GM19238 (cell line): ENCODE data around the gene FGD5.
"Not testable (repeated sequence)": the region's sequence is repeated elsewhere in the genome, so short reads cannot be mapped to it uniquely, and the experiment has no call there.

Experiments used
- DNase-seq: peaks from one replicate; pipeline ENCODE4 v3.0.0; 2011; ENCODE audit warnings: low spot score; ENCODE audit not compliant: insufficient read length

Gene FGD5

DNA sequence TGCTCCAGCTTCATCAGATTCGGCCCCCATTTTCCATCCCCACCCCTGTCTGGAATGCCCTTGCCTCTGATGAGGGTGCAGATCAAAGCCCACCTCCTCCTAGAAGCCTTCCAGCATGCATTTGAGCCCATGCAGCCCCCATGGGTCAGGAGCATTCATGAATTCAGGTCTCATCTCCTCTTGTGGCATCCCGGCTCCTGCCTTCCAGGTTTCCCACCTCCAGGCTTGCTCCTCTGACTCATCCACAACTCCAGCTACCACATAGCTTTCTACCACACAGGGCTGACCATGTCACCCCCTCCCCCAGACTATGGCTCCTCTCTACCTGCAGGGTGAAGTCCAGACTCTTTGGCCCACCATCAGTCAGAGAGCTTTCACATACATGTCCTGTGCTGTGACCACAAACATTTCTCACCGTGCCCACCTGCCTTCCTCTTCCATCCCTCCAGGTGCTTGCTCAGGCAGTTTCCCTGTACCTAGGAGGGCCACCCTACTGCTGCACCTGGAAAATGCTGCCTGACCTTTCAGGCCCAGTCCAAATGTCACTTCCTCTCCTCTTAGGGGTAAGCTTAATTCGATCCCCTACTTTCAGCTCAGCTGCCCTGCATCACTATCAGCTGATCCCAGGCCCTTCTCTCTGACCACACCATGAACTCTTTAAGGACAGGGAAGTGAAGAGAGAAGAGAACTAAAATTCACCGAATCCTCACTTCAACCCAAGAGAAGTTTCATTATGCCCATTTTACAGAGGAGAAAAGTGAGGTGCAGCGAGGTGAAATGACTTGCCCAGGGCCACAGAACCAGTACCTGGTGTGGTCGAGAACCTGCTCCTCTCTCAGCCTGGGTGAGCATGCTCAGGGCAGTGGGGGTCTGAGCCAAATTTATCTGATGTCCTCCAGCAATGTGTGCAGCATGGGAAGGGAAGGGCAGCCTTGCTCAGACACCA lies 13.7 kb upstream of the FGD5 start:
- no peak for DNase-seq

DNA sequence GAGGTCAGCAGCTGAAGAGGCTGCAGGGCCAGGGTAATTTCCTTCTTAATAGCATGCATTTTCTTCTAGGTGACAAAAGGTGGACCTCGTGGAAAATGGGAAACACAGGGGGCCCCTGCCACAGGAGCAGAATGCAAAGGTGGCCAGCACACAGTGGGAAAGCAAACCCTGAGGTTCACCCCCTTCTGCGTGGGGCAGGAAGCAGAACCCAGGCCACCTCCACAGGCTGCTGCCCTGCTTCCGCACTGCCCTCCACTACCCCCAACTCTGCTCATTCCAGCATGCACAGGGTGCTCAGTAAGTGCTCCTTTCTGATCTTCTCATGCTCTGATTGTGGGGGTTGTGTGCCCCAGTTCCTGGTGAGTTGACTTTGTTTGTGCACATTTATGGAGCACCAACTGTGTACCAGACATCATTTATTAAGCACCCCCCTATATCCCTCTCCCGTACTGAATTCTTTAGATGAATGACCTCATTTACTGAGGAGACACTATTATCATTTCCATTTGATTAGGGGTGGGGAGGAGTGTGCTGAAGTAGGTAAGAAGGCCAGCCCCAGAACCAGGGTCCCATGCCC lies 12.7 kb upstream of the FGD5 start:
- no peak for DNase-seq

DNA sequence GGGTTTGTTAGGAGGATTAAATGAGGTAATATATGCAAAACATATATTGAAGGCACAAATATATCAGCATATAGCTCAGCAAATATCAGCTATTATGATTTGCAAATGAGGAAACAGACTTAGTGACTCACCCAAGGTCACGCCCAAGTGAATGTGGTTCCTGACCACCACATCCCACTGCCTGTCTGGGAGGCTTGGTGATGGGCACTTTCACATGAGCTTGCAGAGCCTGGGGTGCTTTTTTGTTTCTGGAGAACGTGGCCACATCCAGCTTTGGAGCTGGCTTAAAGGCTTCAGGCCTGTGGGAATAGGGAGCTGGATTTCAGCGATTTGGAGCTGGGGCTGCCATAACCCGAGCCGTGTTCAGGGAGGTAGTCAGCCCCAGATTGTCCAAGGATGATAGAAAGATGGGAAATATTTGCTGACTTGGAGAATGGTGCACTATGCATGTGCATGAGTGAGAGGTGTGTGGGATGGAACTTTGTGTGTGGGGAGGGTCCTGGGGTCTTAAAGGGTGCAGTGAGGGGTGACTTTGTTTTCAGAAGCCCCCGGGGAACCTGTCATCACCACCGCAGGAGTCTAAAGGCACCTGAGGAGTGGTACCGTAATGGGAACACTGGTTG lies 12.0 kb upstream of the FGD5 start:
- no peak for DNase-seq

DNA sequence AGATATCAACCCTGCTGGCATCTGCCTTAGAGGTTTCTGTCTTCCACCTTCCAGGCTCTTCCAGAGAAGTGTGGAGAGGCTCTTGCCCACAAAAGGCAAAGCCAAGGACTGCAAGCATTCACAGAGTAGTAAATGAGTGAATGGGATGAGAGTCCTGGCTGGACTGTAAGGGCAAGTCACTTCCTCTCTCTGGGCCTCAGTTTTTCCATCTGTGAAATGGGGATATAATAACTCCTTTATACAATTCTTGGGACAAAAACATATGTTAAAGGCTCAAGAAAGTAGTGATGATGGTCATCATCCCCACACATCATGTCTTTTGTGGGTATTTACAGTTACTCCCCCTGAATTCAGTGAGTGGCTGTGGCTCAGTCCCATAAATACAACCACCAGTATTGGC lies 10.7 kb upstream of the FGD5 start:
- DNase-seq = no peak

DNA sequence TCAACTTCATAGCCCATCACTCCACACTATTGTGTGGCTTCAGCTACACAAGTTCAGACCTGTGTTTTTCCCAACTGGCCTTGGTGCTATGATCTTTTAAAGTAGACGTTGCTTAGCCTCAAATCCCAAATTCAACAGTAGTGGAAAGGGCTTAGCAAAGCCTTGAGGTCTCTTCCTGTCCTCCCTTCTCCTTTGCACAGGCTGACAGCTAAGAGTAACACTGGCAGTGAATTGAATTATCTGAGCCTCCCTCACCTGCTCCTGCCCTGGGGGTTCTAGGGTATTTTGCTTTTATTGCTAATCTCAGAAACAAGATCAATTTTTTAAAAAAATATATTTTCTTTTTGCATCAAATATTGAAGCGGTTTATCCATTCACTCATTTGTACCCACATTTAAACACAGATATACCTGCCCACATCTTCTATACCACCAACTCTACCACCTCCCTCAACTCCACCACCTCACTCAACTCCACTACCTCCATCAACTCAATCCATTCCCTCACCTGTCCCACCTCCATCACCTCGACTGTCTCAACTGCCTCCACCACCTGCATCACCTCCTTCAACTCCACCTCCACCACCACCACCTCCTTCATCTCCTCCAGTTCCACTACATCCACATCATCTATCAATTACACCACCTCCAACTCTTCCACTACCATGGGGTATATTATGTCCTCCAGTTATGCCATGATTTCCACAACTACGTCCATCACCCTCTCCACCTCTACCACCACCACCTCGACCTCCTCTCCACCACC lies 10.1 kb upstream of the FGD5 start:
- no peak for DNase-seq

DNA sequence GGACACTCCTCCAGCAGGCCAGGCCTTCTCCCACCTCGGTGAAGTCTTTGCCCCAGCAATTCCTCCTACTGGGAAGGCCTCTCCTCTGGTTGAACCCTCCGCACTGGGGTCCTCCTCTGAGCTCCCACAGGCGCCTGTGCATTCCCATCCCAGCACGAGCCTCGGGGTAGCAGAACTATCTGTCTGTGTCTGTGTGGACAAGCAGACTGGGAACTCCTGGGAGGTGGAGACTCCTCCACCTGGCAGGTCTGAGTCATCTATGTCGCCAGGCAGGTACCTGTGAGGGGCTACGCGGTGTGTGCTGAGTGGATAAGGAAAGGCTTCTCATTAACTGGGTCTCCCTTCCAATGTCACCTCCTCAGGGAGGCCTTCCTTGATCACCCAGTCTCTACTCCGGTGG lies 9.2 kb upstream of the FGD5 start:
- DNase-seq = not testable (repeated sequence)

DNA sequence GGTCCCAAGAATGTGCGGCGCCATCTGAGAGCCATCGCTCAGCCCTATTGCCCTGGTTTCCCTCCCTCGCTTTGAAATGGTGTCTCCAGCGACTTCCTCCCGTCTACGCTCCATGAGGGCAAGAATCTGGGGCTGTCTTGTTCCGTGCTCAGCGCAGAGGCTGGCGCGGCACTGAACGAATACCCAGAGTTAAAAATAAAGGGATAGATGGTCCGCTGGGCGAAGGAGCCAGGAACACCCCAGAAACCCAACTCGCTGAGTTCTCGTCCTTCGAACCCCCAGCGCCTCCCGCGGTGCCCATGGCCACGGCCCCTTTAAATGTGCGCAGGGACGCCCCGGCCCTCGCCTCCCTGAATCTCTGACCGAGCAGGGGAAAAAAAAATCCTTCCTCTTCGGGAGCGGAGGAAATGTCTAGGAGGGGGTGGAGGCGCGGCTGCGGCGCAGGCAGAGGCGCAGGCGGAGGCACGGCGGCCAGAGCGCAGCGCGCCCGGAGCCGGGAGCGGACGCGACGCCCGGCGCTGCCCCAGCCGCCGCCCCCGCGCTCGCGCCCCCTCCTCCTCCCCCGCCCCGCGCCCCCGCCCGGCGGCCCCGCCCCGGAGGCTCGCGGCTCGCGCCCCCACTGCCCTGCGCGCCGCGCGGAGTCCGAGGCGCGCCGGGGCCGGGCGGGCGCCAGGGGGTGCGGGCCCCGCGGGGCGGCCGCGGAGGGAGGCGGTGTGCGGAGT lies 8.5 kb upstream of the FGD5 start:
- DNase-seq = no peak

DNA sequence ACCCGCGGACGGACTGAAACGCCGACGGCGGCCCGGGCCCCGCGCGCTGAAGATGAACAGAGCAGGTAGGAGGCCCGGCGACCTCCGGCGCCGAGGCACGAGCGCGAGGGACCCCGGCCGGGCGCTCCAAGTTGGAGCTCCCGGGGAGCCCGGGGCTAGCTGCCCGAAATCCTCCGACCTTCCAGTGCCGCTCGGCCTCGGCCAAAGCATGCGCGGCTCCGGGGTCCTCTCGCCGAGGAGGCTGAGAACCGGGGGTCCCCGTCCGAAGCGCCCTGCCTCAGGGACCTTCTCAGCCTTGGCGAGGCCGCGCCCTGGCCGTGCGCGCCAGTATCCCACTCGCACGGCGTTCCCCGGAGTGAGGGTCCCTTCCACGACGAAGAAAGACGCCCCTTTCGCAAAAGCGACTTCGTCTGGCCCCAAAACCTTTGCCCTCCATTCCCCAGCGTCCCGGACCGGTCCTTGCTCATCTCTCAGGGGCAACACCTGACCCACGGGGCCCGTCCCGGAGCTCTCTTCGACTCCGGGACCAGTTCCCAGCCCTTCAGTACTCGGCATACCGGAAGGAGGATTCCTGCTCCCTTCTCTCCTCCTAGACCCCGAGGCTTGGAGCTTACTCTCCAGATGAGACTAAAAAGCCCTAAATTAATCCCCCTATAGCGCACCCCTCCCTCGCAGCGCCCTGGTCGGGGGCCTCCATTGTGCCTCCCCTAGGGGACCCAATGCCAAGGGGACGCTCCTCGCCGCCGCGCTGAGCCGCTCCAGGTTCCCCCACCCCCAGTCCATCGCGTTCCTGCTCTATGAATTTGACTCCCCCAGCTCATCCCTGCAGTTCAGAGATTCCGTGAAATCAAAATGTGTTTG lies 7.7 kb upstream of the FGD5 start:
- no peak for DNase-seq

DNA sequence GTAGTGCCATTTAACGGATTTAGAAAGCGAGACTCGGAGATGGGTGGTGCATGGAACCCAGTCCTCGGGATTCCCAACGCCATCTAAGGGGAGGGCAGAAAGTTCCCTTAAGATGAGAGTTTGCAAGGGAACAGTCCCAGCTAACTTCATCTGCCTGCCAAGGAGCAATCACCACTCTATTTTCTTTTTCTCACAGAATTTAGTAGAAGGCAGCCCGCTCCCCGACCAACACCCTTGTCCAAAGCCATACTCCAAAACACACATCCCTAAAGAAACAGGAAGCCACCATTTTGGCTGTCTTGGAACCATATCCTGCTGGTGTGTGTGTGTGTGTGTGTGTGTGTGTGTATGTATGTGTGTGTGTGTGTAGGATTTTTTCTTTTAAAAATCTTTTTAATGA lies 7.1 kb upstream of the FGD5 start:
- DNase-seq = no peak

DNA sequence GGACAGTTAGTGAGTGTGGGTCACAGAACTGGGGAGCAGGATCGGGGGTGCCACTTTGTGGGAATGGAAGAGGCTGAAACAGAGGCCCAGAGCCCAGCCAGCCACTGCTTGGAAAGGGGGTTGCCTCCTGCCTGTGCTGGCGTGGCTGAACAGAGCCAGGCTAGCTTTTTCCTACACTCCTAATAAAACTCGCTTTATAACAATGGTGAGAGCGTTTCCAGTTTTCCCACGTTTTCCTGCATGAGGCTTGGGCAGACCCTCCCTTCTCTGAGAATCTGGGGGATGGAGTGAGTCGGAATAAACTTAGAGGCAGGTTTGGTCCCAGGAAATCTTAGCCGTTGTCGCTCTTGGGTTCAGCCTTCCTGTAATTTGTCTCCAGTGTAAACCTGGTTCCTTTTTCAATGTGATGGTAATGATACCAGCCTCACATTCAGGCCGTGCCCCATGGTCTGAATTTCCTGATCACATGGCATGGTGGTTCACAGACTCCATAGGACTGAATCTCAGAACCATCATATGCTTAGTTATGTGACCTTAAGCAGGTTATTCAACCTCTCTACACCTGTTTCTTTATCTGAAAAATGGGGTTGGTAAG lies 6.5 kb upstream of the FGD5 start:
- no peak for DNase-seq

DNA sequence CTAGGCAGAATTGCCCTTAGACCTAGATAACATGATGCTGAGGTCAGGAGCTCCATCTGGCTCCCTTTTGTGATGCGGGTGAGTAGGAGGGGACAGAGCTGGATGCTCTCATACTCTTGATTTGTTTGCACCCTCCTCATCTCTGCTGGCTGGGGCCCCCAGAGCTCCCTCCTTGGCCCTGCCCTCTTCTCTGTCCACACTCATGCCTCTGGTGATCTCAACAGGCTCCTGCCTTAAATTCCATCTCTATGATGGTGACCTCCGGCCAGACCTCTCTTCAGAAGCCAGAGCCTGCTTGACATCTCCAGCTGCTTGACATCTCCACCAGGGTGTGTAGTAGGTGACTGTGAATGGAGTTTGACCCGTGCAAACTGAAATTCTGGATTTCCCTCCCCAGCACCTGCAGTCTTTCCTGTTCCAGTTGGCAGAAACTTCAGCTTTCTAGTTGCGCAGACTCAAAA lies 4.3 kb upstream of the FGD5 start:
- DNase-seq = no peak

DNA sequence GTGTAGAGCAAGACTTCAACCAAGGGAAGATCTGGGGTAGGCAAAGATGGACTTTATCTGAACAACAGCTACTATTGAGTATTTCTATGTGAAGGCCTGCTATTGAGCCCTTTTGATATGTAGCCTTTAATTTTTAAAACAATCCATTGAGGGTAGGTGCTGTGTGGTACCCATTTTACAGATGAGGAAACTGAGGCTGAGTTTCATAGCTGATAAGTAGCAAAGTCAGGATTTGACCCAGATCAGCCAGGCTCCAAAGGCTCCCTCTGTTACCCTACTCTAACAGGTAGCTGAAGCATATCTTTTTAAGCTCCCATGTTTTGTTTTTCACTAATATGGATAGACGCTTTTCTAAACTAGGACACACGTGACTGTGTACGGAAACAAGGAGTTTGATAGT lies 2.4 kb upstream of the FGD5 start:
- no peak for DNase-seq

DNA sequence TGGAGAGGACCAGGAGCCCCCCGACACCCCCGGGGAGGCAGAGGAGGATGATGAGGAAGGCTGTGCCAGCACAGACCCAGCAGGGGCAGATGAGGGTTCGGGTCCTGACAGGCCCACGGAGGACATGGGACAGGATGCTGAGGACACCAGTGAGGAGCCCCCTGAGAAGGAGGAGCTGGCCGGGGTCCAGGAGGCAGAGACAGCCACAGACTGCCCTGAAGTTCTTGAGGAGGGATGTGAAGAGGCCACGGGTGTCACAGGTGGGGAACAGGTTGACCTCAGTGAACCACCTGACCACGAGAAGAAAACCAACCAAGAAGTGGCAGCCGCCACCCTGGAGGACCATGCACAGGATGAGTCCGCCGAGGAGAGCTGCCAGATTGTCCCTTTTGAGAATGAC lies 909 bp downstream of the FGD5 start:
- DNase-seq = no peak

DNA sequence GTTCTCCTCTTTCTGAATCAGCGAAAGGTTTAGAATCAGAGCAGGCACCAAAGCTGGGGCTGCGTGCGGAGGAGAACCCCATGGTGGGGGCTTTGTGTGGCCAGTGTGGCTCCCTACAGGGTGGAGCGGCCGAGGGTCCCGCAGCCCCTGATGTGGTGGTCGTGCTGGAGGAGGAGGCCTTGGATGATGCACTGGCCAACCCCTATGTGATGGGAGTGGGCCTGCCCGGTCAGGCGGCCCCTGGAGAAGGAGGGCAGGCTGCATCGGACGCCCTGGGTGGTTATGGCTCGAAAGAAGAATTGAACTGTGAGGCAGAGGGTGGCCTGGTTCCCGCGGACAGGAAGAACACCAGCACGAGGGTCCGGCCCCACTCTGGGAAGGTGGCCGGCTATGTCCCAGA lies 1.4 kb downstream of the FGD5 start:
- DNase-seq = no peak

DNA sequence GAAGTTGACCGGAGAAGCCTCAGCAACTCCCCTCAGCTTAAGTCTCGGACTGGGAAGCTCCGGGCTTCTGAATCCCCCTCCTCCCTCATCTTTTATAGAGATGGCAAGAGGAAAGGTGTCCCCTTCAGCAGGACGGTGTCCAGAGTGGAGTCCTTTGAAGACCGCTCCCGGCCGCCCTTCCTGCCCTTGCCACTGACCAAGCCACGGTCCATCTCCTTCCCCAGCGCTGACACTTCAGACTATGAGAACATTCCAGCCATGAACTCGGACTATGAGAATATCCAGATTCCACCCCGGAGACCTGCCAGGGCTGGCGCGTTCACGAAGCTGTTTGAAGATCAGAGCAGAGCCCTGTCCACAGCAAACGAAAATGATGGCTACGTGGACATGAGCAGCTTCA lies 2.4 kb downstream of the FGD5 start:
- no peak for DNase-seq

DNA sequence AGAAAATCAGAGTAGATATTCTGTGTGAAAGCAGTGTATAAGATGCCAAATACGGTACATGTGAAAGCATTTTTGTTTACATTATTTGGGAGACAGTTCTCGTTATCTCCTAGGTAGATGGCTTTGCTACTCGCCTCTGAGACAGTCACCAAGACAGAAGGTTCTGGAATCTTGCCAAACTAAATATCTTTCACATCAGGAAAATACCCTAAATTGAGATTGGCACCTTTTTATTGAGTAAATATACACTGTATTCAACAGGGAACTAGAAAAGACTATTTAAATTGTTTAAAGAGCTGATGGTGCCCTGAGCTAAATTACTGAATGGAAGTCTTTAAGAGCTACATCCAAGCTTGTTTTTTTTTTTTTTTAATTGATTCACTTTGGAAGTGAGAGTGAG lies 3.4 kb downstream of the FGD5 start:
- DNase-seq = no peak

DNA sequence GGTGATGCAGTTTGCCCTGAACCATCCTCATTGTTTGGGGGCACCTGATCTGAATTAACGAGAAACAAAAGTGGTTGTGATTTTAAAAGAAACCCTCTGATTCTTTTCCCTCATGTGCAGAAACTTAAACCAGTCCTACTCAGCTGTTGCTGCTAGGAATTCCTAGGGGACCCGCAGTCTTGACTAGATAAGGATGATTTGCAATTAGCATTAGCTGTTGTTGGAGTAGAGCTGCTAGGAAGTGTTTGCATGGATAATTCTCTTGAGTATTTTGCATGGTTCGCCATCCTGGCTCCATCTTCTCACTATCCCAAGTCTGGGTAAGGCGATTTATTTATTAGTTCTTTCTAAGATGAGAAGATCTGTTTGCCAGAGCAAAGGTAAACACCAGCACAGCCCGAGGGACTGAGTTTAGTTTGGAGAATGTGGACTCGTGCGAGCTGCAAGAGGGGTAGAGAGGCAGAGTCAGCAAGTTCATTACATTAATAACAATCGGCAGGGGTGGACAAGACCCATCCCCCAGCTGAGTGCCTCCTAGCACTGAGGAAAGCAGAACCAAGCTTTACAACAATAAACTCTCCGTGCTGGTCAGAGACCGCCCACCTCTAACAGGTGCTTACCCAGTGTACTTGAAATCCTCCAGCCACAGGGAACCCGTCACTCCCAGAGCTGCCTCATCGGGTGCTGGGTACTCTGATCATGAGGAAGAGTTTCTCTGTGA lies 4.1 kb downstream of the FGD5 start:
- no peak for DNase-seq

DNA sequence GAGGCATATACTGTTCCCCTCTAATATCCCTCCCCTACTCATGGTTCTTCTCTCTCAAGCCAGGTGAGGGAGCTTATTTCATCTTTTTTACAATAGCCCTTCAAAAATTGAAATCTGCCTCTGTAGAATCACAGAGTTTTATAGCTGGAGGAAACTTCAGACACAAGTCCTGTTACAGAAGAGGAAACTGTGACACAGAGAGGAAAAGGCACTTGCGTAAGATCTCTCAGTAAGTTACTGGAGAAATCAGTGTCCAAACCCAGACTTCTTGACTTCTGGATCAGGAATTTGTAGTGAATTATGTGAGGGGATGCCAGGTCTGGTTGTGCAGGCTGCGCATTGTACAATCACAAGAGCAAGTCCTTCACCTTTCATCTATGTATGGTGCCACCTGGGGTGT lies 4.6 kb downstream of the FGD5 start:
- no peak for DNase-seq
